WTC11 (cell line): ENCODE measurements around the gene ZBTB16. TPM values are rescaled to one million over a fixed set of nuclear protein-coding genes. Genes with fewer than 3 reads are reported as not detected.

Experiments used
- ATAC-seq: fragments of 200-7000 bp; cut with Tn5 transposase; 2 replicates; pipeline ENCODE4 v1.10.0; 2021; ENCODE audit warnings: mild to moderate bottlenecking, moderate library complexity
- CTCF ChIA-PET: fragments of 300-600 bp; sonication (Branson Sonifier 250); formaldehyde crosslinking; loops from one replicate; lab custom pipeline; 2021; ENCODE audit warnings: antibody characterized with exemption; lab: Charles Lee
- POLR2A ChIA-PET: fragments of 350-600 bp; sonication (Branson Sonifier 250); formaldehyde crosslinking; loops from one replicate; lab custom pipeline; 2021; ENCODE audit warnings: antibody characterized with exemption; lab: Charles Lee
- DNase-seq: peaks from one replicate; pipeline ENCODE4 v3.0.0; 2021; ENCODE audit warnings: low spot score
- H3K27ac Mint-ChIP-seq: 2 replicates; pipeline ENCODE4 v1.8.0; 2021; ENCODE audit warnings: mixed read lengths
- H3K27me3 Mint-ChIP-seq: 2 replicates; pipeline ENCODE4 v1.8.0; 2021; ENCODE audit warnings: low read depth, mild to moderate bottlenecking, moderate library complexity, mixed read lengths
- H3K36me3 Mint-ChIP-seq: 2 replicates; pipeline ENCODE4 v1.8.0; 2021; ENCODE audit warnings: mixed read lengths
- H3K4me1 Mint-ChIP-seq: 2 replicates; pipeline ENCODE4 v1.8.0; 2022; ENCODE audit warnings: mixed read lengths
- H3K4me3 Mint-ChIP-seq: 2 replicates; pipeline ENCODE4 v1.8.0; 2021; ENCODE audit warnings: mild to moderate bottlenecking, moderate library complexity, mixed read lengths
- H3K9me3 Mint-ChIP-seq: 2 replicates; pipeline ENCODE4 v1.8.0; 2021; ENCODE audit warnings: mixed read lengths
- CREB1 ChIP-seq: sonication (generic); formaldehyde crosslinking; IDR thresholded peaks from 2 replicates; pipeline ENCODE4 v1.8.0; 2023; ENCODE audit warnings: mild to moderate bottlenecking, missing genetic modification reagents
- CREM ChIP-seq: sonication (generic); formaldehyde crosslinking; IDR thresholded peaks from 2 replicates; pipeline ENCODE4 v1.8.1; 2022; ENCODE audit warnings: mild to moderate bottlenecking, missing genetic modification reagents, moderate library complexity
- EMX1 ChIP-seq: fragments of 250-450 bp; sonication (Bioruptor Pico); IDR thresholded peaks from 2 replicates; pipeline ENCODE4 v1.8.0; 2021; ENCODE audit warnings: mild to moderate bottlenecking
- FOXK1 ChIP-seq: sonication (generic); formaldehyde crosslinking; IDR thresholded peaks from 2 replicates; pipeline ENCODE4 v1.8.0; 2022; ENCODE audit warnings: mild to moderate bottlenecking, moderate library complexity, missing genetic modification reagents
- GABPB1 ChIP-seq: sonication (generic); formaldehyde crosslinking; IDR thresholded peaks from 2 replicates; pipeline ENCODE4 v1.8.1; 2023; ENCODE audit warnings: mild to moderate bottlenecking, missing genetic modification reagents
- GRHL2 ChIP-seq: fragments of 250-450 bp; sonication (Bioruptor Pico); IDR thresholded peaks from 2 replicates; pipeline ENCODE4 v1.8.0; 2022; ENCODE audit warnings: mild to moderate bottlenecking, moderate library complexity; ENCODE audit not compliant: insufficient replicate concordance, severe bottlenecking
- JUN ChIP-seq: sonication (generic); formaldehyde crosslinking; IDR thresholded peaks from 2 replicates; pipeline ENCODE4 v1.8.0; 2023; ENCODE audit warnings: mild to moderate bottlenecking, missing genetic modification reagents
- KAT7 ChIP-seq: sonication (generic); formaldehyde crosslinking; IDR thresholded peaks from 2 replicates; pipeline ENCODE4 v1.8.1; 2023; ENCODE audit warnings: missing genetic modification reagents, mild to moderate bottlenecking, borderline replicate concordance
- MXD4 ChIP-seq: fragments of 250-450 bp; sonication (Bioruptor Pico); IDR thresholded peaks from 2 replicates; pipeline ENCODE4 v1.8.0; 2021; ENCODE audit warnings: mild to moderate bottlenecking, moderate library complexity, borderline replicate concordance
- MYBL2 ChIP-seq: sonication (generic); formaldehyde crosslinking; IDR thresholded peaks from 2 replicates; pipeline ENCODE4 v1.8.1; 2023; ENCODE audit warnings: mild to moderate bottlenecking, moderate library complexity, missing genetic modification reagents
- SMAD4 ChIP-seq: sonication (generic); formaldehyde crosslinking; IDR thresholded peaks from 2 replicates; pipeline ENCODE4 v1.8.0; 2022; ENCODE audit warnings: mild to moderate bottlenecking, missing genetic modification reagents
- TEAD4 ChIP-seq: sonication (generic); formaldehyde crosslinking; IDR thresholded peaks from 2 replicates; pipeline ENCODE4 v1.8.0; 2022; ENCODE audit warnings: mild to moderate bottlenecking, missing genetic modification reagents
- ZNF121 ChIP-seq: sonication (generic); formaldehyde crosslinking; IDR thresholded peaks from 2 replicates; pipeline ENCODE4 v1.8.0; 2023; ENCODE audit warnings: missing genetic modification reagents
- ZNF219 ChIP-seq: sonication (generic); formaldehyde crosslinking; IDR thresholded peaks from 2 replicates; pipeline ENCODE4 v1.8.0; 2023; ENCODE audit warnings: missing genetic modification reagents, mild to moderate bottlenecking, borderline replicate concordance
- ZNF263 ChIP-seq: sonication (generic); formaldehyde crosslinking; IDR thresholded peaks from 2 replicates; pipeline ENCODE4 v1.8.1; 2022; ENCODE audit warnings: low read depth, mild to moderate bottlenecking, moderate library complexity, missing genetic modification reagents
- total RNA-seq: library from RNA; stranded (reverse); gene quantifications from 3 replicates; pipeline ENCODE4 v1.2.3, GENCODE V29; 2021
- TF ChIP-seq, protein P1 (sequence below): sonication (generic); formaldehyde crosslinking; IDR thresholded peaks from 2 replicates; pipeline ENCODE4 v1.8.0; 2022; ENCODE audit warnings: mild to moderate bottlenecking, missing genetic modification reagents
- TF ChIP-seq, protein P2 (sequence below): sonication (generic); formaldehyde crosslinking; IDR thresholded peaks from 2 replicates; pipeline ENCODE4 v1.8.1; 2022; ENCODE audit warnings: missing genetic modification reagents, borderline replicate concordance
- TF ChIP-seq, protein P3 (sequence below): sonication (generic); formaldehyde crosslinking; IDR thresholded peaks from 2 replicates; pipeline ENCODE4 v1.8.0; 2023; ENCODE audit warnings: missing genetic modification reagents, mild to moderate bottlenecking, borderline replicate concordance
- TF ChIP-seq, protein P4 (sequence below): sonication (generic); formaldehyde crosslinking; IDR thresholded peaks from 2 replicates; pipeline ENCODE4 v1.8.1; 2022; ENCODE audit warnings: low read depth, mild to moderate bottlenecking, moderate library complexity, missing genetic modification reagents, borderline replicate concordance
- TF ChIP-seq, protein P5 (sequence below): sonication (generic); formaldehyde crosslinking; IDR thresholded peaks from 2 replicates; pipeline ENCODE4 v1.8.1; 2022; ENCODE audit warnings: mild to moderate bottlenecking, missing genetic modification reagents, moderate library complexity, borderline replicate concordance
- TF ChIP-seq, protein P6 (sequence below): sonication (generic); formaldehyde crosslinking; IDR thresholded peaks from 2 replicates; pipeline ENCODE4 v1.8.1; 2022; ENCODE audit warnings: mild to moderate bottlenecking, moderate library complexity, missing genetic modification reagents

ZBTB16 gene
- total RNA-seq, 1 experiment from 2014 or later = 0.57 TPM

DNA sequence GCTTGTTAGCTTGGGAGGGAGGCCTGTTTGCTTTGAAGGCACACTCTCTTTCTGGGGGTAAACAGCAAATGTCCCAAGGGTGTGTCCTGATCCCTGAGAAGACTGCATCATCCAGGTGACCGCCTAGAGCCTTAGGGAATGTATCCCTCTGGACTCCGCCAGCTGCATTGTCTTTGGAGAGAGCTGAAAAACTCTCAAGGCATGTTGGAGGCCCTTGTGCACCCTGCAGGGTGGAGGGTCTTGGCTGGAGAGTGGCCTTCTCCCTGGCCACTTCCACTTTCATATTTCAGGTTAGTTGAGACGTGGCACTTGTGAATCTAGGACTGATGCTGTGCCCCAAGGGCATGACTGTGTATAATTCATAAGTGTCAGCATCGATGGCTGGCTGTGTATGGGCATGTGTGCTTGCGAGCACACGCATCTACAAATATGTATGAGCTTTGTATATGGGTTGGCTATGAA, 70.6 kb downstream of the ZBTB16 start:
- Mint-ChIP-seq H3K4me1 (peaks cover 4% of the 10 kb centered on the region; the same call in 1 of the 2 replicates), H3K9me3 (peaks cover 12% of the 10 kb centered on the region), H3K36me3 (no peaks in the 10 kb centered on the region), H3K27me3 (no peaks in the 10 kb centered on the region; the same call in 1 of the 2 replicates), H3K27ac (no peak overlapping the region), H3K4me3 (no peak overlapping the region)
- TF ChIP-seq GRHL2 (CRISPR knock-in tag) (no peak), FOXK1 (CRISPR knock-in tag) (no peak), TEAD4 (no peak), EMX1 (CRISPR knock-in tag) (no peak), ZNF121 (CRISPR knock-in tag) (no peak), GABPB1 (no peak), ZNF263 (CRISPR knock-in tag) (no peak)
- TF ChIP-seq, protein P1, sequence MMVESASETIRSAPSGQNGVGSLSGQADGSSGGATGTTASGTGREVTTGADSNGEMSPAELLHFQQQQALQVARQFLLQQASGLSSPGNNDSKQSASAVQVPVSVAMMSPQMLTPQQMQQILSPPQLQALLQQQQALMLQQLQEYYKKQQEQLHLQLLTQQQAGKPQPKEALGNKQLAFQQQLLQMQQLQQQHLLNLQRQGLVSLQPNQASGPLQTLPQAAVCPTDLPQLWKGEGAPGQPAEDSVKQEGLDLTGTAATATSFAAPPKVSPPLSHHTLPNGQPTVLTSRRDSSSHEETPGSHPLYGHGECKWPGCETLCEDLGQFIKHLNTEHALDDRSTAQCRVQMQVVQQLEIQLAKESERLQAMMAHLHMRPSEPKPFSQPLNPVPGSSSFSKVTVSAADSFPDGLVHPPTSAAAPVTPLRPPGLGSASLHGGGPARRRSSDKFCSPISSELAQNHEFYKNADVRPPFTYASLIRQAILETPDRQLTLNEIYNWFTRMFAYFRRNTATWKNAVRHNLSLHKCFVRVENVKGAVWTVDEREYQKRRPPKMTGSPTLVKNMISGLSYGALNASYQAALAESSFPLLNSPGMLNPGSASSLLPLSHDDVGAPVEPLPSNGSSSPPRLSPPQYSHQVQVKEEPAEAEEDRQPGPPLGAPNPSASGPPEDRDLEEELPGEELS = no peak
- TF ChIP-seq, protein P2, sequence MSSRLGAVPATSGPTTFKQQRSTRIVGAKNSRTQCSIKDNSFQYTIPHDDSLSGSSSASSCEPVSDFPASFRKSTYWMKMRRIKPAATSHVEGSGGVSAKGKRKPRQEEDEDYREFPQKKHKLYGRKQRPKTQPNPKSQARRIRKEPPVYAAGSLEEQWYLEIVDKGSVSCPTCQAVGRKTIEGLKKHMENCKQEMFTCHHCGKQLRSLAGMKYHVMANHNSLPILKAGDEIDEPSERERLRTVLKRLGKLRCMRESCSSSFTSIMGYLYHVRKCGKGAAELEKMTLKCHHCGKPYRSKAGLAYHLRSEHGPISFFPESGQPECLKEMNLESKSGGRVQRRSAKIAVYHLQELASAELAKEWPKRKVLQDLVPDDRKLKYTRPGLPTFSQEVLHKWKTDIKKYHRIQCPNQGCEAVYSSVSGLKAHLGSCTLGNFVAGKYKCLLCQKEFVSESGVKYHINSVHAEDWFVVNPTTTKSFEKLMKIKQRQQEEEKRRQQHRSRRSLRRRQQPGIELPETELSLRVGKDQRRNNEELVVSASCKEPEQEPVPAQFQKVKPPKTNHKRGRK (CRISPR knock-in tag) = no peak
- TF ChIP-seq, protein P3, sequence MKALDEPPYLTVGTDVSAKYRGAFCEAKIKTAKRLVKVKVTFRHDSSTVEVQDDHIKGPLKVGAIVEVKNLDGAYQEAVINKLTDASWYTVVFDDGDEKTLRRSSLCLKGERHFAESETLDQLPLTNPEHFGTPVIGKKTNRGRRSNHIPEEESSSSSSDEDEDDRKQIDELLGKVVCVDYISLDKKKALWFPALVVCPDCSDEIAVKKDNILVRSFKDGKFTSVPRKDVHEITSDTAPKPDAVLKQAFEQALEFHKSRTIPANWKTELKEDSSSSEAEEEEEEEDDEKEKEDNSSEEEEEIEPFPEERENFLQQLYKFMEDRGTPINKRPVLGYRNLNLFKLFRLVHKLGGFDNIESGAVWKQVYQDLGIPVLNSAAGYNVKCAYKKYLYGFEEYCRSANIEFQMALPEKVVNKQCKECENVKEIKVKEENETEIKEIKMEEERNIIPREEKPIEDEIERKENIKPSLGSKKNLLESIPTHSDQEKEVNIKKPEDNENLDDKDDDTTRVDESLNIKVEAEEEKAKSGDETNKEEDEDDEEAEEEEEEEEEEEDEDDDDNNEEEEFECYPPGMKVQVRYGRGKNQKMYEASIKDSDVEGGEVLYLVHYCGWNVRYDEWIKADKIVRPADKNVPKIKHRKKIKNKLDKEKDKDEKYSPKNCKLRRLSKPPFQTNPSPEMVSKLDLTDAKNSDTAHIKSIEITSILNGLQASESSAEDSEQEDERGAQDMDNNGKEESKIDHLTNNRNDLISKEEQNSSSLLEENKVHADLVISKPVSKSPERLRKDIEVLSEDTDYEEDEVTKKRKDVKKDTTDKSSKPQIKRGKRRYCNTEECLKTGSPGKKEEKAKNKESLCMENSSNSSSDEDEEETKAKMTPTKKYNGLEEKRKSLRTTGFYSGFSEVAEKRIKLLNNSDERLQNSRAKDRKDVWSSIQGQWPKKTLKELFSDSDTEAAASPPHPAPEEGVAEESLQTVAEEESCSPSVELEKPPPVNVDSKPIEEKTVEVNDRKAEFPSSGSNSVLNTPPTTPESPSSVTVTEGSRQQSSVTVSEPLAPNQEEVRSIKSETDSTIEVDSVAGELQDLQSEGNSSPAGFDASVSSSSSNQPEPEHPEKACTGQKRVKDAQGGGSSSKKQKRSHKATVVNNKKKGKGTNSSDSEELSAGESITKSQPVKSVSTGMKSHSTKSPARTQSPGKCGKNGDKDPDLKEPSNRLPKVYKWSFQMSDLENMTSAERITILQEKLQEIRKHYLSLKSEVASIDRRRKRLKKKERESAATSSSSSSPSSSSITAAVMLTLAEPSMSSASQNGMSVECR (CRISPR knock-in tag) = no peak
- ATAC-seq = no peak
- CTCF ChIA-PET = no interaction called here
- POLR2A ChIA-PET = no interaction called here
- DNase-seq = no peak

DNA sequence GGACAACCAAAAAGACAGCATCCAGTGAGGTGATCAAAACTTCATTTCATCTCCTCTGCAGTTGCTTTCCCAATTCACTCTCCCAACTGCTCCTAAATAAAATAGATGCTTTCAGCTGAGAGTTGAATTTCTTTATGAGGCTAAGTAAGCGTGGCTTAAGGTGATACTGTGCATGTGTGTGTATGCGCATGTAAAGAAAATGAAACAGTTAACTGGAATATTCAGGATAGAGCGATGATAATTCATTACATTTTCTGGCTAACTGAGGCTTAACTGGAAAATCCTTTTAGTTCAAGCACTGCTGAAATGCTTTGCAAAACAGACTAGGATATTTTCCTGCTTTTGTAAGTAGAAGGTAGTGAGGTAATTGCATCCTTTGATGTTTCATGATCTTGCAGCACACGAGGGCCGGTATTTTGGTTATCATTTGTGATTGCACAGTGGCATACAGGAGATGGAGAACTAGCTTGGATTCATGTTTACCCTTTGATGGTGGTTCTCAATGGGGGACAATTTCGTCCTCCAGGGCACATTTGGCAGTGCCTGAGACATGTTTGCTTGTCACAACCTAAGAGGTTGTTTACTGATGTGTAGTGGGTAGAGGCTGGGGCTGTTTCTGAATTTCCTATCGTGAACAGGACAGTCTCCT, 71.2 kb downstream of the ZBTB16 start:
- ChIA-PET POLR2A (no interaction called here), CTCF (interaction anchor here (0.6 kb wide), 1 partner anchor 71 kb away, joined by 3 read pairs; the partner anchor contains the start of gene ZBTB16)
- ATAC-seq (no peak), DNase-seq (no peak)
- Mint-ChIP-seq H3K27me3 (no peaks in the 10 kb centered on the region; the same call in 1 of the 2 replicates), H3K9me3 (peaks cover 12% of the 10 kb centered on the region), H3K36me3 (no peaks in the 10 kb centered on the region), H3K27ac (no peak overlapping the region), H3K4me1 (peaks cover 10% of the 10 kb centered on the region), H3K4me3 (no peak overlapping the region)
- TF ChIP-seq JUN (CRISPR knock-in tag) (no peak), CREM (CRISPR knock-in tag) (no peak), MXD4 (CRISPR knock-in tag) (no peak), GABPB1 (no peak), CREB1 (CRISPR knock-in tag) (no peak), ZNF219 (CRISPR knock-in tag) (no peak), KAT7 (CRISPR knock-in tag) (no peak), EMX1 (CRISPR knock-in tag) (no peak), SMAD4 (CRISPR knock-in tag) (no peak), MYBL2 (CRISPR knock-in tag) (no peak)
- TF ChIP-seq, protein P4, sequence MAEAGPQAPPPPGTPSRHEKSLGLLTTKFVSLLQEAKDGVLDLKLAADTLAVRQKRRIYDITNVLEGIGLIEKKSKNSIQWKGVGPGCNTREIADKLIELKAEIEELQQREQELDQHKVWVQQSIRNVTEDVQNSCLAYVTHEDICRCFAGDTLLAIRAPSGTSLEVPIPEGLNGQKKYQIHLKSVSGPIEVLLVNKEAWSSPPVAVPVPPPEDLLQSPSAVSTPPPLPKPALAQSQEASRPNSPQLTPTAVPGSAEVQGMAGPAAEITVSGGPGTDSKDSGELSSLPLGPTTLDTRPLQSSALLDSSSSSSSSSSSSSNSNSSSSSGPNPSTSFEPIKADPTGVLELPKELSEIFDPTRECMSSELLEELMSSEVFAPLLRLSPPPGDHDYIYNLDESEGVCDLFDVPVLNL (CRISPR knock-in tag) = no peak
- TF ChIP-seq, protein P2 (CRISPR knock-in tag) = no peak
- TF ChIP-seq, protein P5, sequence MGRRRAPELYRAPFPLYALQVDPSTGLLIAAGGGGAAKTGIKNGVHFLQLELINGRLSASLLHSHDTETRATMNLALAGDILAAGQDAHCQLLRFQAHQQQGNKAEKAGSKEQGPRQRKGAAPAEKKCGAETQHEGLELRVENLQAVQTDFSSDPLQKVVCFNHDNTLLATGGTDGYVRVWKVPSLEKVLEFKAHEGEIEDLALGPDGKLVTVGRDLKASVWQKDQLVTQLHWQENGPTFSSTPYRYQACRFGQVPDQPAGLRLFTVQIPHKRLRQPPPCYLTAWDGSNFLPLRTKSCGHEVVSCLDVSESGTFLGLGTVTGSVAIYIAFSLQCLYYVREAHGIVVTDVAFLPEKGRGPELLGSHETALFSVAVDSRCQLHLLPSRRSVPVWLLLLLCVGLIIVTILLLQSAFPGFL (CRISPR knock-in tag) = no peak
- TF ChIP-seq, protein P6, sequence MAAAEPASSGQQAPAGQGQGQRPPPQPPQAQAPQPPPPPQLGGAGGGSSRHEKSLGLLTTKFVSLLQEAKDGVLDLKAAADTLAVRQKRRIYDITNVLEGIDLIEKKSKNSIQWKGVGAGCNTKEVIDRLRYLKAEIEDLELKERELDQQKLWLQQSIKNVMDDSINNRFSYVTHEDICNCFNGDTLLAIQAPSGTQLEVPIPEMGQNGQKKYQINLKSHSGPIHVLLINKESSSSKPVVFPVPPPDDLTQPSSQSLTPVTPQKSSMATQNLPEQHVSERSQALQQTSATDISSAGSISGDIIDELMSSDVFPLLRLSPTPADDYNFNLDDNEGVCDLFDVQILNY (CRISPR knock-in tag) = no peak
